Kidney epithelial cell (primary cell): ENCODE data around the gene TAB2. TPM values are rescaled to one million over a fixed set of nuclear protein-coding genes. Genes with fewer than 3 reads are reported as not detected.
A peak's percentile ranks its signal among the peaks of the same experiment; 100 is the strongest.

Source experiments
- DNase-seq: peaks from one replicate; pipeline ENCODE4 v3.0.0-alpha.2; 2010; ENCODE audit warnings: low read depth
- H3K27me3 ChIP-seq: 2 replicates; pipeline ENCODE4 v1.6.0; 2011; ENCODE audit warnings: low read length; ENCODE audit not compliant: control insufficient read depth, insufficient read depth
- H3K36me3 ChIP-seq: 2 replicates; pipeline ENCODE4 v1.5.1; 2011; ENCODE audit warnings: low read length; ENCODE audit not compliant: control insufficient read depth, insufficient read depth
- H3K4me3 ChIP-seq: 2 replicates; pipeline ENCODE4 v1.5.1; 2011; ENCODE audit warnings: low read depth, mild to moderate bottlenecking, control low read depth, low read length
- total RNA-seq: library from RNA; depleted of rRNA; stranded (reverse); fragments of >200 nt; gene quantifications from 2 replicates; pipeline ENCODE4 v1.2.3, GENCODE V29; 2015
- TF ChIP-seq, protein P1 (sequence below): IDR thresholded peaks from 2 replicates; pipeline ENCODE4 v1.5.1; 2011; ENCODE audit warnings: mild to moderate bottlenecking, moderate library complexity, low read length, control low read depth, inconsistent platforms; ENCODE audit not compliant: insufficient read depth, poor library complexity, severe bottlenecking

TAB2 gene
- total RNA-seq, 1 donor from 2014 or later, result 30.7 TPM

DNA sequence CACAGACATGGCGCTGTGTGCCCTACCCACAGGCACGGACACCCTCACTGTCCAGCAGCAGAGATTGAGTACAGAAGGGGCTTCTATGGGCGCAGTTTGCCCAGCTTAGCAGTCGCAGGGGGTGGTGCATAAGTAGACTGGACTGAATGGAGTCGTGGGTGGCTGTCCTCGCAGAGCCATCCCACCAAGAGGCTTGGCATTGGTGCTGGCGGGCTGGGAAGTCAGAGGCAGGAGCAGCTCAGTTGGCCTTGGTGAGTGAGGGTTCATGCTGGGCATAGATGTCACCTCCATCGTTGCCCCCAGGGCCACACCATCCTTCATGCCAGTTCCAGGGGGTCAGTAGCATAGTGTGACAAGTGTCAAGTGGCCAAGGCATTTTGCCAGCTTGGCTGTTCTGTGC lies 107.7 kb downstream of the TAB2 start:
- H3K4me3 ChIP-seq, result no peak overlapping the region

DNA sequence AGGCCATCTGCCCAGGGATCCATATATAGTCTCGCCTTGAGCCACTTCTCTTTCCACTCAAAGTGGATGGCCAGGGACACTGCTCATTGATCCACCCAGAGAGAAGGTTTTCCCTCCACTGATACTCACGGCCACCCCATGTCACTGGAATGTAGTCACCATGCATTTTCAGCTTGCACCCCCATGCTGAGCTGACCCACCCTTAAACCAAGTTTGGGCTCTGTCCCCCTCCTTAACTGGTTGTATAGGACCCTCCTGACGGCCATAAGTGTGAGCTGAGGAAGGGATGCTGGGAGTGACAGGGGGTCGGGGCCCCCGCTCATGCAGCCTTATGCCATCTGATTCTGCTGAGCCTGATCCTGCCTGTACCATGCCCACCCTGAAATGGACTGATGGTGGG lies 108.2 kb downstream of the TAB2 start:
- H3K27me3 ChIP-seq, result no peaks in the 10 kb centered on the region
- no peak for DNase-seq
- H3K4me3 ChIP-seq, result no peak overlapping the region
- no peaks in the 10 kb centered on the region for H3K36me3 ChIP-seq
- TF ChIP-seq, protein P1, sequence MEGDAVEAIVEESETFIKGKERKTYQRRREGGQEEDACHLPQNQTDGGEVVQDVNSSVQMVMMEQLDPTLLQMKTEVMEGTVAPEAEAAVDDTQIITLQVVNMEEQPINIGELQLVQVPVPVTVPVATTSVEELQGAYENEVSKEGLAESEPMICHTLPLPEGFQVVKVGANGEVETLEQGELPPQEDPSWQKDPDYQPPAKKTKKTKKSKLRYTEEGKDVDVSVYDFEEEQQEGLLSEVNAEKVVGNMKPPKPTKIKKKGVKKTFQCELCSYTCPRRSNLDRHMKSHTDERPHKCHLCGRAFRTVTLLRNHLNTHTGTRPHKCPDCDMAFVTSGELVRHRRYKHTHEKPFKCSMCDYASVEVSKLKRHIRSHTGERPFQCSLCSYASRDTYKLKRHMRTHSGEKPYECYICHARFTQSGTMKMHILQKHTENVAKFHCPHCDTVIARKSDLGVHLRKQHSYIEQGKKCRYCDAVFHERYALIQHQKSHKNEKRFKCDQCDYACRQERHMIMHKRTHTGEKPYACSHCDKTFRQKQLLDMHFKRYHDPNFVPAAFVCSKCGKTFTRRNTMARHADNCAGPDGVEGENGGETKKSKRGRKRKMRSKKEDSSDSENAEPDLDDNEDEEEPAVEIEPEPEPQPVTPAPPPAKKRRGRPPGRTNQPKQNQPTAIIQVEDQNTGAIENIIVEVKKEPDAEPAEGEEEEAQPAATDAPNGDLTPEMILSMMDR, result no peak

More for the DNA sequence above, 107.7 kb downstream of the TAB2 start:
- no peak for DNase-seq
- Histone ChIP-seq H3K36me3 (no peaks in the 10 kb centered on the region), H3K27me3 (no peaks in the 10 kb centered on the region)
- TF ChIP-seq, protein P1, result no peak

DNA sequence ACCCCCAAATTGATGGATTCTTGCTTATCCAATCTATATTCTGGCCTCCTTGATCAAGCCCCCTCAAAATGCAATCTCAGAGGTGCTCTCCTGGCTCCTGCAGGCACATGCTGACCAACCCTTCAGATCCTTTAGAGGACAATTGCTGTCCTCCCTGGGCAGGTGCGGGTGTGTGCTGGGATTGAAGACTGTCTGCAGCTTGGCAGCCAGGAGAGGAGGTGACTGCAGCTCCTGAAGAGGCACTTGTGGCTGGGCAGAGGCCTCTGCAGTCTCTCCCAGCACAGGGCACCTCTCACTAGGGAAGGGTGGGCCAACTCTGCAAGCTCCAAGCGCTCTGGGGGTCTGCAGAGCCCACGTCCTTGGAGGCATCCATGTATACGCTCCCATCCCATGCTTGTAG lies 111.1 kb downstream of the TAB2 start:
- TF ChIP-seq, protein P1, result no peak
- DNase-seq, result no peak
- no peaks in the 10 kb centered on the region for H3K27me3 ChIP-seq
- H3K36me3 ChIP-seq, result no peaks in the 10 kb centered on the region
- no peak overlapping the region for H3K4me3 ChIP-seq

DNA sequence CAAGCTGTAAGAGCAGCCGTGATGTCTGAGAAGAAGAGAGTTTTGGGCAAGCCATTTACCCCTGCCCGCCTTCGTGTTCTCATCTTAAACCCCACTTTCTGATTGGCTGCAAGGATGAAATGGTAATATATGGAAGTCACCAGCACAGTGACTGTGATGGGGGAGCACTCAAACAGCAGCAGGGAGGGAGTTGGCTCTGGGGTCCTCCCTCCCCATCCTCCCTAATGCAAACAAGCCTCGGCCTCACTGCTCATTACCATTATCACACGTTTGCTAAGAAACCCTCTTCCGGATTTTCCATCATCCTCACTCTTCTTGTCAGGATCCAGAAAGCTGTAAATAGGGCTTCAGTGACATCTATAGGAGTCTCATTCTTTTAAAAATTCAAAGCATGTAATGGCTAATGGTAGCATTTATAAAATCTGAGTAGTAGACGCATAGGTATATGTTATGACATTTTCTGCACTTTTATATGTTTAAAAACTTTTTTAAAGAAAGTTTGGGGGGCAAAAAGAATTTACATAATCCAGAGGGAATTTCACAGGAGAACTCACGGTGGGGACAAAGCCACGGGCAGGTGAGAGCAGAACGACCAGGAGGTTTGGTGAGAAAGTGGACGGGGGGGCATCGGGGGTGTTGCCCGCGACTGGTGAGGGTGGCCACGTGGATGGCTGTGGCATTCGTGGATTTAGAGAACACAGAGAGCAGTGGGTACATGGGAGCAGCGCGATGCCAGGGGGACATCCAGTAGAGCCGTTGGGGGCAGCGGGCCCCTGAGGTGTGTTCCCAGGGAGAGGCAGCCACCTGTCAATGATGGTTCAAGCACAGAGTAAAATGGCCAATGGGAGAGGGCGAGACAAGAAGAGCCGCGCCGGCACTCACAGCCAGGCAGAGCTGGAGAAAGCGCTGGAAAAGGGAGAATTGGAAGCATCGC lies 112.2 kb downstream of the TAB2 start:
- TF ChIP-seq, protein P1, result no peak
- H3K4me3 ChIP-seq, result no peak overlapping the region
- H3K27me3 ChIP-seq, result no peaks in the 10 kb centered on the region

DNA sequence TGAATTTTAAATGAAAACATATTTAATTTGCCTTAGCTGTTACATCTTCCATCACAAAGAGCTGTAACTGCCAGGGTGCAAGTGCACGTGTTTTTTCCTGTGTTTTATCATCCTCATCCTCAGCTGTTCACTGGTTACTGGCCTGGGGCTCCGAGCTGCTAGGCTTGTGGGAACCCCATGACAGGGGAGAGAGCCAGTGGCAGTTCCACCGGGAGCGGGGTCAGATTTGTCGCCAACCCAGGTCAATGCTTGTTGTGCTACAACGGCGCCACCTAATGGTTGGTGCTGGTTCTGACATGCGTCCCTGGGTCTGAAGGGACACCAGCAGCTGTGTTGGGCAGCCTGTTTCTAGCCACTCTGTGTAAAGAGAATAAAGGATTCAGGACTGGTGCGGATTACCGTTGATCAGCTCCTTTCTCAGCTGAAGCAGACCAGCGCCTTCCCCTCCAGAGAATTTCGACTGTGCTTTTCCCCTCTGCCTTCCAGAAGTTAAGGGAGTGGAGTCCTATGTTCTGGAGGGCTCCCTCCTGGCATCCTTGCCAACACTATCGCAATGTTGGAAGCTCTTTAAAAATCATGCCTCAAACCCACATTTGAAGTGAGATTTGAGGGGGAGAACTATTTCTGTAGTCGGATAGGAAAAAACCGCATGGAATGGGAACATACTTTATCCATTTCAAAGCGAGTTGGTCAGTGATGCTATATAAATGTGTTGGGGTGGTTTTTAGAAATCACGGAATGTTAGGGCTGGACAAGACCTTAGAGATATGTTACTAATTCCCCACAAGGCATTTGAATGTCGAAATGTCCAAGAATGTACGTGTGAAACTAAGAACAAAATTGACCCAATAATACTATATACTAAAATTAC lies 114.6 kb downstream of the TAB2 start:
- H3K27me3 ChIP-seq, result no peaks in the 10 kb centered on the region
- DNase-seq, result peak; percentile 12
- no peaks in the 10 kb centered on the region for H3K36me3 ChIP-seq
- no peak overlapping the region for H3K4me3 ChIP-seq
- TF ChIP-seq, protein P1, result peak; percentile 85

More for the DNA sequence above, 112.2 kb downstream of the TAB2 start:
- no peak for DNase-seq
- no peaks in the 10 kb centered on the region for H3K36me3 ChIP-seq
